ENCODE results near the gene NEK7.

- no peak for TF ChIP-seq CTCF (IDR thresholded peaks at IDR 0.05)
- no peak for TF ChIP-seq POLR2A (IDR thresholded peaks at IDR 0.05)
- TF ChIP-seq POLR2AphosphoS5 (IDR thresholded peaks at IDR 0.05) = no peak
- TF ChIP-seq EP300 (IDR thresholded peaks at IDR 0.05) = no peak
Measured at GRCh38 chr1:198337886-198338285, 181.1 kb downstream of the NEK7 start.

Data from sigmoid colon (tissue), 4 donors.